SU-DHL-6 (cell line): ENCODE results near the gene HOMEZ.
"Not testable (repeated sequence)": the region's sequence is repeated elsewhere in the genome, so short reads cannot be mapped to it uniquely, and the experiment has no call there.

Source experiments
- H2AFZ ChIP-seq: fragments of 200-600 bp; sonication (generic); 2 replicates; pipeline ENCODE4 v1.6.1; 2014; ENCODE audit warnings: low read depth, mild to moderate bottlenecking, moderate library complexity, mixed read lengths, antibody characterized with exemption, low read length; ENCODE audit not compliant: severe bottlenecking
- H3F3A ChIP-seq: fragments of 200-600 bp; shearing (Covaris generic); 2 replicates; pipeline ENCODE4 v1.6.0; 2016; ENCODE audit warnings: antibody characterized with exemption, mild to moderate bottlenecking; ENCODE audit not compliant: insufficient read depth
- H3K27ac ChIP-seq: fragments of 200-600 bp; sonication (generic); 2 replicates; pipeline ENCODE4 v1.5.1; 2016; ENCODE audit warnings: low read depth, mild to moderate bottlenecking, low read length, moderate library complexity, mixed read lengths
- H3K27me3 ChIP-seq: fragments of 200-600 bp; sonication (generic), shearing (Covaris generic); 2 replicates; pipeline ENCODE4 v1.6.0; 2014; ENCODE audit warnings: mild to moderate bottlenecking, low read length
- H3K36me3 ChIP-seq: fragments of 200-600 bp; sonication (generic); 2 replicates; pipeline ENCODE4 v1.6.1; 2014; ENCODE audit warnings: mild to moderate bottlenecking, low read length, mixed read lengths
- H3K4me2 ChIP-seq: fragments of 300-600, 200-600 bp; shearing (Covaris generic), sonication (generic); 2 replicates; pipeline ENCODE4 v1.6.0; 2014; ENCODE audit warnings: low read length, low read depth, mild to moderate bottlenecking; ENCODE audit not compliant: poor library complexity, severe bottlenecking
- H3K4me3 ChIP-seq: fragments of 200-600 bp; sonication (generic); 2 replicates; pipeline ENCODE4 v1.5.1; 2014; ENCODE audit warnings: antibody characterized with exemption, low read length, mild to moderate bottlenecking, mixed read lengths; ENCODE audit not compliant: insufficient read depth, poor library complexity, severe bottlenecking
- H3K79me2 ChIP-seq: fragments of 200-600 bp; sonication (generic); 2 replicates; pipeline ENCODE4 v1.6.1; 2014; ENCODE audit warnings: mild to moderate bottlenecking, low read length, moderate library complexity; ENCODE audit not compliant: insufficient read depth
- H3K9ac ChIP-seq: fragments of 200-600 bp; sonication (generic); 2 replicates; pipeline ENCODE4 v1.7.0; 2014; ENCODE audit warnings: mild to moderate bottlenecking, low read length
- H3K9me2 ChIP-seq: fragments of 200-600 bp; sonication (generic); replicated peaks from 2 replicates; pipeline ENCODE4 v1.6.1; 2014; ENCODE audit warnings: low read length; ENCODE audit not compliant: insufficient read depth
- H3K9me3 ChIP-seq: fragments of 200-600 bp; sonication (generic); 2 replicates; pipeline ENCODE4 v1.6.1; 2014; ENCODE audit warnings: low read length, mixed read lengths; ENCODE audit not compliant: insufficient read depth
- H4K20me1 ChIP-seq: fragments of 200-600 bp; sonication (generic); 2 replicates; pipeline ENCODE4 v1.6.1; 2014; ENCODE audit warnings: low read depth, mild to moderate bottlenecking, antibody characterized with exemption, low read length, moderate library complexity, mixed read lengths
- EZH2phosphoT487 ChIP-seq: fragments of 200-600 bp; sonication (generic), shearing (Covaris generic); conservative IDR thresholded peaks from 2 replicates; pipeline ENCODE4 v1.6.1; 2018; ENCODE audit warnings: mild to moderate bottlenecking, antibody characterized with exemption, low read length, moderate library complexity, mixed read lengths
- TF ChIP-seq, protein P1 (sequence below): fragments of 200-600 bp; sonication (generic); IDR thresholded peaks from one replicate; pipeline ENCODE4 v1.5.1; 2017; ENCODE audit warnings: antibody characterized with exemption, mild to moderate bottlenecking, low read length, moderate library complexity; ENCODE audit not compliant: insufficient read depth, poor library complexity, severe bottlenecking

HOMEZ gene

DNA sequence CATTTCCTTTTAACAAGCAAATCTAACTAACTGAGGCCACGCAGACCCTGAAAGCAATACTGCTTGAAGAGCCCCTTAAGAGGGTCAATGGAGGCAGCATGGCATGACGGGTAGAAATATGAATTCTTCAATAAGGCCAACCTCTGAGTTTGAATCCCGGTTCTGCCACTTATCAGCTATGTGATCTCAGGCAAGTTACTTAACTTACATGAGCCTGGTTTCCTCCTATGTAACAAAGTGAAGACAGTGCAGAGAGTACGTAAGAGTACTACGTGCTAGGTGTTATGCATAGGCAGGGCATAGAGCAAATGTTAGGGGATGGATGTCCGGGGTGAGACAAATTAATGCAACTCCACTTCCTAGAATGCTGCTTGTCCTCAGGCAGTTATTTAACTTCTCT, 4.7 kb downstream of the HOMEZ start:
- no peaks in the 10 kb centered on the region for H3K9me3 ChIP-seq
- H3K27me3 ChIP-seq, result no peaks in the 10 kb centered on the region
- no peaks in the 10 kb centered on the region for H3F3A ChIP-seq
- H3K9ac ChIP-seq, result no peak overlapping the region
- no peaks in the 10 kb centered on the region for H4K20me1 ChIP-seq
- no peak overlapping the region for H2AFZ ChIP-seq
- H3K27ac ChIP-seq, result no peak overlapping the region
- TF ChIP-seq, protein P1, sequence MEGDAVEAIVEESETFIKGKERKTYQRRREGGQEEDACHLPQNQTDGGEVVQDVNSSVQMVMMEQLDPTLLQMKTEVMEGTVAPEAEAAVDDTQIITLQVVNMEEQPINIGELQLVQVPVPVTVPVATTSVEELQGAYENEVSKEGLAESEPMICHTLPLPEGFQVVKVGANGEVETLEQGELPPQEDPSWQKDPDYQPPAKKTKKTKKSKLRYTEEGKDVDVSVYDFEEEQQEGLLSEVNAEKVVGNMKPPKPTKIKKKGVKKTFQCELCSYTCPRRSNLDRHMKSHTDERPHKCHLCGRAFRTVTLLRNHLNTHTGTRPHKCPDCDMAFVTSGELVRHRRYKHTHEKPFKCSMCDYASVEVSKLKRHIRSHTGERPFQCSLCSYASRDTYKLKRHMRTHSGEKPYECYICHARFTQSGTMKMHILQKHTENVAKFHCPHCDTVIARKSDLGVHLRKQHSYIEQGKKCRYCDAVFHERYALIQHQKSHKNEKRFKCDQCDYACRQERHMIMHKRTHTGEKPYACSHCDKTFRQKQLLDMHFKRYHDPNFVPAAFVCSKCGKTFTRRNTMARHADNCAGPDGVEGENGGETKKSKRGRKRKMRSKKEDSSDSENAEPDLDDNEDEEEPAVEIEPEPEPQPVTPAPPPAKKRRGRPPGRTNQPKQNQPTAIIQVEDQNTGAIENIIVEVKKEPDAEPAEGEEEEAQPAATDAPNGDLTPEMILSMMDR, result no peak
- no peak for TF ChIP-seq EZH2phosphoT487
- peaks cover 21% of the 10 kb centered on the region for H3K79me2 ChIP-seq
- H3K4me2 ChIP-seq, result no peak overlapping the region
- H3K36me3 ChIP-seq, result no peaks in the 10 kb centered on the region
- H3K4me3 ChIP-seq, result no peak overlapping the region
- no peaks in the 10 kb centered on the region for H3K9me2 ChIP-seq

DNA sequence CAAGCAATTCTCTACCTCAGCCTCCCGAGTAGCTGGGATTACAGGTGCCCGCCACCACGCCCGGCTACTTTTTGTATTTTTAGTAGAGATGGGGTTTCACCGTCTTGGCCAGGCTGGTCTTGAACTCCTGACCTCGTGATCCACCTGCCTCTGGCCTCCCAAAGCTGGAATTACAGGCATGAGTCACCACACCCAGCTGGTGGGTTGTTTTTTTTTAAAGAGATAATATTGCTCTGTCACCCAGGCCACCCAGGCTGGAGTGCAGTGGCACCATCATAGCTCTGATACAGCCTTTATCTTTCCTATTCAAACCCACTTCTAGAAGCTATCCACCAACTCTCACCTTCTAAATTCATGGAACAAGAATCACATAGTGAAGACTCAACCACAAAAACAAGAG, 8.0 kb downstream of the HOMEZ start:
- not testable (repeated sequence) for H3K9ac ChIP-seq, H3K9me3 ChIP-seq, H3K9me2 ChIP-seq, H3K27ac ChIP-seq, H3F3A ChIP-seq, H4K20me1 ChIP-seq, H3K79me2 ChIP-seq, H3K4me3 ChIP-seq, H3K4me2 ChIP-seq, H2AFZ ChIP-seq, H3K36me3 ChIP-seq, H3K27me3 ChIP-seq

DNA sequence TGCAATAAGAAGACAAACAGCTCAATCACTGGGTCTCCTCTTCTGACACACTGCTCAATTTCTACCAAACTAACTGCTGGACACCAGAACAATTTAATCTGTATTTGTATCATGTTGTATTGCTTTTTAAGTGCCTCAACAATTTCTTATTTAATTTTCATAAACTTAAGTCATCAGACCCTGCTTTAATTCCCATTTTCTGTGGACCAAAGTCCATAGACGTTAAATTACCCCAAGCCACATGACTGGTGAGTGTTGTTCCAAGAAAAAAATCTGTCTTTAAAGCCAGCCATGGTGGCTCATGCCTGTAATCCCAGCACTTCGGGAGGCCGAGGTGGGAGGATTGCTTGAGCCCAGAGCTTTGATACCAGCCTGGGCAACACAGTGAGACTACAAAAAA, 8.7 kb downstream of the HOMEZ start:
- H3K27me3 ChIP-seq, result no peaks in the 10 kb centered on the region
- no peak overlapping the region for H2AFZ ChIP-seq
- H3K36me3 ChIP-seq, result no peaks in the 10 kb centered on the region
- H4K20me1 ChIP-seq, result no peaks in the 10 kb centered on the region
- H3K9ac ChIP-seq, result no peak overlapping the region
- no peak overlapping the region for H3K27ac ChIP-seq
- no peak overlapping the region for H3K4me2 ChIP-seq
- no peaks in the 10 kb centered on the region for H3F3A ChIP-seq
- TF ChIP-seq EZH2phosphoT487, result no peak
- TF ChIP-seq, protein P1, result no peak
- no peaks in the 10 kb centered on the region for H3K9me2 ChIP-seq
- no peak overlapping the region for H3K4me3 ChIP-seq
- no peaks in the 10 kb centered on the region for H3K79me2 ChIP-seq
- no peaks in the 10 kb centered on the region for H3K9me3 ChIP-seq

DNA sequence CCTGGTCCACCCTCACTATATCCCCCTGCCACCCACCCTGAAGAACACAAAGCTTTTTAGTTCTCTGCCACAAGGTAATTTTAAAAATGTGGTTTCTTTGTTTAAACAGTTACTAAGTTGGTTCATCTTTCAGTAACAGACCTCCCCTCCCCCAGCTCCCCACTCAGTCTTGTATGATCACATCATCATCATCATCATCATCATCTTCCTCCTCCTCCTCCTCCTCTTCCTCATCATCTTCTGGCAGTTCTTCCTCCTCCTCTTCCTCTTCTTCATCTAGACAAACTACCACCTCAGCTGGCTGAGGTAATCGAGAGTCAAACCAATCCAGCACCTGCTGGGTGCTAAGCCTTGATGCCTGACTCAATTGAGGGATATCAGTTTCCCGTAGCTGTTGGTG, 10.5 kb downstream of the HOMEZ start:
- no peak for TF ChIP-seq EZH2phosphoT487
- TF ChIP-seq, protein P1, result no peak
- Histone ChIP-seq H4K20me1 (no peaks in the 10 kb centered on the region), H3K4me2 (no peak overlapping the region), H3K9ac (no peak overlapping the region), H2AFZ (no peak overlapping the region), H3K36me3 (no peaks in the 10 kb centered on the region), H3F3A (no peaks in the 10 kb centered on the region), H3K79me2 (no peaks in the 10 kb centered on the region), H3K27me3 (no peaks in the 10 kb centered on the region), H3K9me3 (no peaks in the 10 kb centered on the region), H3K27ac (no peak overlapping the region), H3K4me3 (no peak overlapping the region), H3K9me2 (no peaks in the 10 kb centered on the region)
